ENCODE measurements around the gene AP1B1. TPM values are rescaled to one million over a fixed set of nuclear protein-coding genes. Genes with fewer than 3 reads are reported as not detected.

AP1B1 gene
- total and polyA plus RNA-seq, 2 of the 13 experiments (the other 11 are each of a cell fraction or from before 2014, with no cell fraction given), result 26.6 to 29.7 TPM

- Histone ChIP-seq H3K79me2 (ENCODE audit: insufficient read depth, low read length) (no peaks in the 10 kb centered on the region), H3K4me3 (replicated peaks in 1 of 3; ENCODE audit: insufficient read depth in 1 of 3, low read depth in 2 of 3, low read length in 3 of 3) (no peak overlapping the region), H3K36me3 (replicated peaks in 1 of 2; ENCODE audit: control insufficient read depth in 1 of 2, insufficient read depth in 2 of 2, low read length in 2 of 2) (no peaks in the 10 kb centered on the region), H3K27me3 (ENCODE audit: control insufficient read depth in 1 of 2, insufficient read depth in 2 of 2, low read length in 2 of 2) (peaks cover 2 to 17% of the 10 kb centered on the region in 2 experiments), H3K9me3 (ENCODE audit: low read length) (no peaks in the 10 kb centered on the region), H3K4me2 (ENCODE audit: low read depth, low read length) (no peak overlapping the region), H2AFZ (ENCODE audit: low read length) (no peak overlapping the region), H3K27ac (ENCODE audit: extremely low read length, insufficient read depth, low read length) (no peak overlapping the region), H4K20me1 (ENCODE audit: insufficient read depth, low read length) (no peaks in the 10 kb centered on the region; the same call in 1 of the 2 replicates), H3K4me1 (ENCODE audit: insufficient read depth, low read length) (no peaks in the 10 kb centered on the region), H3K9ac (ENCODE audit: insufficient read depth, low read depth, low read length) (no peak overlapping the region)
- no peak for FAIRE-seq
- in situ Hi-C loops (cut with HindIII; ENCODE audit: extremely low pct_ligation_motif_present, low pct_unique_long_range_greater_than_20kb) (no loop called here), intact Hi-C loops (cut with micrococcal nuclease; ENCODE audit: unreplicated experiment) (no loop called here)
- ChIA-PET CTCF (ENCODE audit: low intra/inter-chr PET ratio, low total read pairs) (no interaction called here), POLR2A (interaction anchor here (1.0 kb wide), 1 partner anchor 17 kb away, joined by 3 read pairs; no protein-coding TSS in a partner anchor)
- no TSS peak for BruUV-seq (replicated peaks)
- ATAC-seq, result peak; percentile 80
- WGBS (ENCODE audit: low lambda C conversion rate), result 9% methylated on average over 1 of the region's 1 CpG
- TF ChIP-seq ZNF501 (CRISPR knock-in tag; IDR thresholded peaks at IDR 0.05) (0 out of 2 replicates have a peak, but pooled peaks have one; percentile 16), SAP130 (CRISPR knock-in tag; IDR thresholded peaks at IDR 0.05; ENCODE audit: low read depth) (0 out of 2 replicates have a peak, but pooled peaks have one; percentile 17), STAG1 (CRISPR knock-in tag; IDR thresholded peaks at IDR 0.05) (peak; percentile 30), ZNF382 (CRISPR knock-in tag; IDR thresholded peaks at IDR 0.05; ENCODE audit: borderline replicate concordance) (no peak), FOXA1 (IDR thresholded peaks at IDR 0.05) (no peak), FOXA1 (CRISPR knock-in tag; IDR thresholded peaks at IDR 0.05) (0 out of 2 replicates have a peak, but pooled peaks have one; percentile 8)
- TF ChIP-seq, protein P1, sequence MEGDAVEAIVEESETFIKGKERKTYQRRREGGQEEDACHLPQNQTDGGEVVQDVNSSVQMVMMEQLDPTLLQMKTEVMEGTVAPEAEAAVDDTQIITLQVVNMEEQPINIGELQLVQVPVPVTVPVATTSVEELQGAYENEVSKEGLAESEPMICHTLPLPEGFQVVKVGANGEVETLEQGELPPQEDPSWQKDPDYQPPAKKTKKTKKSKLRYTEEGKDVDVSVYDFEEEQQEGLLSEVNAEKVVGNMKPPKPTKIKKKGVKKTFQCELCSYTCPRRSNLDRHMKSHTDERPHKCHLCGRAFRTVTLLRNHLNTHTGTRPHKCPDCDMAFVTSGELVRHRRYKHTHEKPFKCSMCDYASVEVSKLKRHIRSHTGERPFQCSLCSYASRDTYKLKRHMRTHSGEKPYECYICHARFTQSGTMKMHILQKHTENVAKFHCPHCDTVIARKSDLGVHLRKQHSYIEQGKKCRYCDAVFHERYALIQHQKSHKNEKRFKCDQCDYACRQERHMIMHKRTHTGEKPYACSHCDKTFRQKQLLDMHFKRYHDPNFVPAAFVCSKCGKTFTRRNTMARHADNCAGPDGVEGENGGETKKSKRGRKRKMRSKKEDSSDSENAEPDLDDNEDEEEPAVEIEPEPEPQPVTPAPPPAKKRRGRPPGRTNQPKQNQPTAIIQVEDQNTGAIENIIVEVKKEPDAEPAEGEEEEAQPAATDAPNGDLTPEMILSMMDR (CRISPR knock-in tag; IDR thresholded peaks at IDR 0.05), result peak; percentile 16; the same call in 1 of the 2 replicates
- peak; percentile 50 for DNase-seq (ENCODE audit: low spot score)
These were observed 67.8 kb downstream of the AP1B1 start for GRCh38 chr22:29320546-29320945.

GRCh38 chr22:29319072-29319471 lies 69.3 kb downstream of the AP1B1 start:
- no CpG with 5 or more reads among the region's 2 CpGs for WGBS (ENCODE audit: low lambda C conversion rate)
- CTCF ChIA-PET (ENCODE audit: low intra/inter-chr PET ratio, low total read pairs), result no interaction called here
- intact Hi-C loops (cut with micrococcal nuclease; ENCODE audit: unreplicated experiment), result no loop called here
- TF ChIP-seq RFXANK (CRISPR knock-in tag; IDR thresholded peaks at IDR 0.05) (no peak), ELF4 (CRISPR knock-in tag; IDR thresholded peaks at IDR 0.05; ENCODE audit: borderline replicate concordance) (no peak), PRDM10 (CRISPR knock-in tag; IDR thresholded peaks at IDR 0.05; ENCODE audit: low read depth) (no peak), ZFP36 (IDR thresholded peaks at IDR 0.05; ENCODE audit: borderline replicate concordance, low read depth, low read length, partially characterized antibody) (no peak), MAFG (CRISPR knock-in tag; IDR thresholded peaks at IDR 0.05) (no peak), RELA (CRISPR knock-in tag; IDR thresholded peaks at IDR 0.05) (no peak), EZH2 (conservative IDR thresholded peaks at IDR 0.05; ENCODE audit: low read depth, low read length) (no peak), KLF12 (CRISPR knock-in tag; IDR thresholded peaks at IDR 0.05; ENCODE audit: borderline replicate concordance) (no peak), ZNF263 (CRISPR knock-in tag; IDR thresholded peaks at IDR 0.05) (no peak)

More at GRCh38 chr22:29319072-29319471, 69.3 kb downstream of the AP1B1 start:
- H3K9ac ChIP-seq (ENCODE audit: insufficient read depth, low read depth, low read length), result no peak overlapping the region
- in situ Hi-C loops (cut with HindIII; ENCODE audit: extremely low pct_ligation_motif_present, low pct_unique_long_range_greater_than_20kb), result no loop called here
- DNase-seq (ENCODE audit: low spot score) (no peak), ATAC-seq (no peak; the same call in 2 of the 3 replicates), FAIRE-seq (no peak)
- H3K79me2 ChIP-seq (ENCODE audit: insufficient read depth, low read length), result no peaks in the 10 kb centered on the region
- no TSS peak for BruUV-seq (replicated peaks)
- H3K4me2 ChIP-seq (ENCODE audit: low read depth, low read length), result no peak overlapping the region
- H3K4me1 ChIP-seq (ENCODE audit: insufficient read depth, low read length), result peaks cover 10% of the 10 kb centered on the region
- peaks cover 5 to 30% of the 10 kb centered on the region in 2 experiments for H3K27me3 ChIP-seq (ENCODE audit: control insufficient read depth in 1 of 2, insufficient read depth in 2 of 2, low read length in 2 of 2)
- no peak overlapping the region for H3K27ac ChIP-seq (ENCODE audit: extremely low read length, insufficient read depth, low read length)
- POLR2A ChIA-PET, result no interaction called here
- H2AFZ ChIP-seq (ENCODE audit: low read length), result no peak overlapping the region
- H3K36me3 ChIP-seq (replicated peaks in 1 of 2; ENCODE audit: control insufficient read depth in 1 of 2, insufficient read depth in 2 of 2, low read length in 2 of 2), result no peaks in the 10 kb centered on the region
- no peak overlapping the region for H3K4me3 ChIP-seq (replicated peaks in 1 of 3; ENCODE audit: insufficient read depth in 1 of 3, low read depth in 2 of 3, low read length in 3 of 3)
- H3K9me3 ChIP-seq (ENCODE audit: low read length), result no peaks in the 10 kb centered on the region
- no peaks in the 10 kb centered on the region; the same call in 1 of the 2 replicates for H4K20me1 ChIP-seq (ENCODE audit: insufficient read depth, low read length)

Measured in HepG2 (cell line).